ENCODE results near the gene ACTN1.
"Not testable (repeated sequence)": the region's sequence is repeated elsewhere in the genome, so short reads cannot be mapped to it uniquely, and the experiment has no call there.

ACTN1 gene

GRCh38 chr14:68986225-68986624 is 7.1 kb upstream of the ACTN1 start:
- ATAC-seq: no peak

GRCh38 chr14:68984686-68985085 is 5.6 kb upstream of the ACTN1 start:
- no peak for ATAC-seq

- ATAC-seq: no peak
Observed at GRCh38 chr14:68983191-68983590, 4.1 kb upstream of the ACTN1 start.

GRCh38 chr14:68982581-68982980 is 3.5 kb upstream of the ACTN1 start:
- ATAC-seq: no peak

- ATAC-seq: no peak
Observed at GRCh38 chr14:68981539-68981976, 2.5 kb upstream of the ACTN1 start.

GRCh38 chr14:68981139-68981538 is 2.0 kb upstream of the ACTN1 start:
- no peak for ATAC-seq

GRCh38 chr14:68979722-68980451 is 785 bp upstream of the ACTN1 start:
- no peak for ATAC-seq

- ATAC-seq: peak; percentile 17 to 21
Observed at GRCh38 chr14:68978172-68978911, 760 bp downstream of the ACTN1 start.

GRCh38 chr14:68977718-68978171 is 1.4 kb downstream of the ACTN1 start:
- ATAC-seq: peak in 1 of 2 donors; percentile 25

- peak in 1 of 2 donors; percentile 11 for ATAC-seq
Observed at GRCh38 chr14:68977180-68977717, 1.9 kb downstream of the ACTN1 start.

- no peak for ATAC-seq
Observed at GRCh38 chr14:68976160-68977067, 2.7 kb downstream of the ACTN1 start.

- no peak for ATAC-seq
Observed at GRCh38 chr14:68975667-68976066, 3.4 kb downstream of the ACTN1 start.

- no peak for ATAC-seq
Observed at GRCh38 chr14:68974759-68975347, 4.2 kb downstream of the ACTN1 start.

GRCh38 chr14:68973639-68974038 is 5.5 kb downstream of the ACTN1 start:
- no peak for ATAC-seq

- not testable (repeated sequence) for ATAC-seq
Observed at GRCh38 chr14:68973219-68973565, 5.9 kb downstream of the ACTN1 start.

GRCh38 chr14:68972507-68973218 is 6.4 kb downstream of the ACTN1 start:
- no peak for ATAC-seq

- ATAC-seq: no peak
Observed at GRCh38 chr14:68971411-68972035, 7.6 kb downstream of the ACTN1 start.

- no peak for ATAC-seq
Observed at GRCh38 chr14:68970736-68971135, 8.4 kb downstream of the ACTN1 start.

GRCh38 chr14:68970038-68970612 is 9.0 kb downstream of the ACTN1 start:
- peak; percentile 17 to 27 for ATAC-seq

- ATAC-seq: no peak
Observed at GRCh38 chr14:68969278-68970033, 9.6 kb downstream of the ACTN1 start.
